HK-2 (cell line): ENCODE data around the gene ADCY2.

Experiments used
- DNase-seq: peaks from one replicate; pipeline ENCODE4 v3.0.0-alpha.2; 2018; ENCODE audit not compliant: unreplicated experiment

ADCY2 gene

GRCh38 chr5:7437836-7438235 lies 41.9 kb downstream of the ADCY2 start:
- no peak for DNase-seq

- no peak for DNase-seq
Measured at GRCh38 chr5:7445068-7445467, 49.1 kb downstream of the ADCY2 start.

GRCh38 chr5:7445831-7446230 lies 49.9 kb downstream of the ADCY2 start:
- DNase-seq: no peak

GRCh38 chr5:7446913-7447312 lies 51.0 kb downstream of the ADCY2 start:
- no peak for DNase-seq

GRCh38 chr5:7453947-7454346 lies 58.0 kb downstream of the ADCY2 start:
- no peak for DNase-seq

- no peak for DNase-seq
Measured at GRCh38 chr5:7456206-7456605, 60.3 kb downstream of the ADCY2 start.

- DNase-seq: no peak
Measured at GRCh38 chr5:7461371-7461770, 65.4 kb downstream of the ADCY2 start.

GRCh38 chr5:7462758-7463157 lies 66.8 kb downstream of the ADCY2 start:
- no peak for DNase-seq

- DNase-seq: no peak
Measured at GRCh38 chr5:7464182-7464581, 68.2 kb downstream of the ADCY2 start.

GRCh38 chr5:7467179-7467578 lies 71.2 kb downstream of the ADCY2 start:
- no peak for DNase-seq

- no peak for DNase-seq
Measured at GRCh38 chr5:7468742-7469141, 72.8 kb downstream of the ADCY2 start.

- DNase-seq: no peak
Measured at GRCh38 chr5:7471710-7472109, 75.8 kb downstream of the ADCY2 start.

- DNase-seq: no peak
Measured at GRCh38 chr5:7473115-7473514, 77.2 kb downstream of the ADCY2 start.

- DNase-seq: no peak
Measured at GRCh38 chr5:7473668-7474215, 77.8 kb downstream of the ADCY2 start.

GRCh38 chr5:7474821-7475403 lies 79.0 kb downstream of the ADCY2 start:
- DNase-seq: no peak

GRCh38 chr5:7478459-7478858 lies 82.5 kb downstream of the ADCY2 start:
- DNase-seq: no peak

GRCh38 chr5:7488734-7489133 lies 92.8 kb downstream of the ADCY2 start:
- DNase-seq: no peak

GRCh38 chr5:7492371-7492770 lies 96.4 kb downstream of the ADCY2 start:
- DNase-seq: no peak

GRCh38 chr5:7493081-7493480 lies 97.1 kb downstream of the ADCY2 start:
- no peak for DNase-seq

- DNase-seq: no peak
Measured at GRCh38 chr5:7493622-7494021, 97.7 kb downstream of the ADCY2 start.

- no peak for DNase-seq
Measured at GRCh38 chr5:7494481-7495130, 98.7 kb downstream of the ADCY2 start.

- no peak for DNase-seq
Measured at GRCh38 chr5:7495131-7495517, 99.2 kb downstream of the ADCY2 start.

GRCh38 chr5:7500256-7500655 lies 104.3 kb downstream of the ADCY2 start:
- DNase-seq: no peak

GRCh38 chr5:7501061-7501460 lies 105.1 kb downstream of the ADCY2 start:
- no peak for DNase-seq
